Measurements from ENCODE around the gene GH1.
"Not testable (repeated sequence)": the region's sequence is repeated elsewhere in the genome, so short reads cannot be mapped to it uniquely, and the experiment has no call there.

DNA sequence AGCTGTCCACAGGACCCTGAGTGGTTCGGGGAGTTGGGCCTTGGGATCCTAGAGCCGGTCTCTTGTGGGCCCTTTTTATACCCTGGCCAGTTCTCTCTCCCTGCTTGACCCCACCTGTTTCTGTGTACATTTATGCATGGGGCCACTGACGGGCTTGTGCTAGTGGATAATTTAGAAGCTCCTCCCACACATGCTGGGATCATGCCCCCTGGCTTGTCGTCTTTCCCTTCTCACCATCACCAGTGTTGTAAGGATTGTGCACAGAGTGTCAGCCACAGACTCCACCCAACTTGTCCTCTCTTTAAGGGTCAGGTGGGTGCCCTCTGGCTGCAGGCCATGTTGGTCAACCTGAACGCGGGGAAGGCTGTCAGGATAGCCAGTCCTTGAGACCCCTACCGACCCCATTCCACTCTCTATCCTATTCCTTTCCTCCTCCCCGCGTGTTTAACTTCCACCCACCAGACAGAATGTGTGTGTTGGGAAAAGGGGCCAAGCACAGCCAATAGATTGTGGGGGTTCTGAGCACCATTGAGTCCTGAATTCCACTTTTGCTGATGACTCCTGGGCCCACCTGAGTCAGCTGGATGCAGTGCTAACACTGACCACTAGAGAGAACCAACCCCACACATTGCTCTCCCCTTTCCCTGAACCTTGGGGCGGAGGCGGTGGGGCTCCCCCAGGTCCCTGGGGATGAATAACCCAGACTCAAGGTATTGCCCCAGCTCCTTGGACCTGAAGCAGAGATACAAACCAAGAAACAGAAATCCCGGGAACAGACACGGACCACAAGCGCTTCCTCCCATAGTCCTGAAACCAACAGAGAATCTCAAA, 21.9 kb downstream of the GH1 start, which contains the start of gene CSH1:
- TF ChIP-seq POLR2A, POLR2AphosphoS5 (IDR thresholded peaks at IDR 0.05): not testable (repeated sequence)
- TF ChIP-seq, protein P1, sequence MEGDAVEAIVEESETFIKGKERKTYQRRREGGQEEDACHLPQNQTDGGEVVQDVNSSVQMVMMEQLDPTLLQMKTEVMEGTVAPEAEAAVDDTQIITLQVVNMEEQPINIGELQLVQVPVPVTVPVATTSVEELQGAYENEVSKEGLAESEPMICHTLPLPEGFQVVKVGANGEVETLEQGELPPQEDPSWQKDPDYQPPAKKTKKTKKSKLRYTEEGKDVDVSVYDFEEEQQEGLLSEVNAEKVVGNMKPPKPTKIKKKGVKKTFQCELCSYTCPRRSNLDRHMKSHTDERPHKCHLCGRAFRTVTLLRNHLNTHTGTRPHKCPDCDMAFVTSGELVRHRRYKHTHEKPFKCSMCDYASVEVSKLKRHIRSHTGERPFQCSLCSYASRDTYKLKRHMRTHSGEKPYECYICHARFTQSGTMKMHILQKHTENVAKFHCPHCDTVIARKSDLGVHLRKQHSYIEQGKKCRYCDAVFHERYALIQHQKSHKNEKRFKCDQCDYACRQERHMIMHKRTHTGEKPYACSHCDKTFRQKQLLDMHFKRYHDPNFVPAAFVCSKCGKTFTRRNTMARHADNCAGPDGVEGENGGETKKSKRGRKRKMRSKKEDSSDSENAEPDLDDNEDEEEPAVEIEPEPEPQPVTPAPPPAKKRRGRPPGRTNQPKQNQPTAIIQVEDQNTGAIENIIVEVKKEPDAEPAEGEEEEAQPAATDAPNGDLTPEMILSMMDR (IDR thresholded peaks at IDR 0.05 in 8 of 11, conservative IDR thresholded peaks at IDR 0.05 in 3 of 11), result not testable (repeated sequence)

Measured in spleen (tissue), 7 donors.